Osteocyte (in vitro differentiated cells): ENCODE data around the gene PCDHA8. TPM values are rescaled to one million over a fixed set of nuclear protein-coding genes. Genes with fewer than 3 reads are reported as not detected.

ENCODE experiments used
- DNase-seq: peaks from one replicate; pipeline ENCODE4 v3.0.0; 2021; ENCODE audit warnings: mixed read lengths; ENCODE audit not compliant: unreplicated experiment; ENCODE audit errors: extremely low spot score
- H3K27ac Mint-ChIP-seq: one replicate; pipeline ENCODE4 v1.8.0; 2021; ENCODE audit warnings: mild to moderate bottlenecking, mixed read lengths; ENCODE audit not compliant: unreplicated experiment
- H3K27me3 Mint-ChIP-seq: one replicate; pipeline ENCODE4 v1.8.0; 2021; ENCODE audit warnings: mixed read lengths; ENCODE audit not compliant: unreplicated experiment
- H3K36me3 Mint-ChIP-seq: one replicate; pipeline ENCODE4 v1.8.0; 2021; ENCODE audit warnings: mixed read lengths; ENCODE audit not compliant: unreplicated experiment
- H3K4me1 Mint-ChIP-seq: one replicate; pipeline ENCODE4 v1.8.0; 2021; ENCODE audit warnings: mixed read lengths; ENCODE audit not compliant: unreplicated experiment
- H3K4me3 Mint-ChIP-seq: one replicate; pipeline ENCODE4 v1.8.0; 2021; ENCODE audit warnings: mild to moderate bottlenecking, moderate library complexity, mixed read lengths; ENCODE audit not compliant: unreplicated experiment
- H3K9me3 Mint-ChIP-seq: one replicate; pipeline ENCODE4 v1.8.0; 2021; ENCODE audit warnings: mixed read lengths; ENCODE audit not compliant: unreplicated experiment
- total RNA-seq: library from RNA; stranded (reverse); gene quantifications from 2 replicates; pipeline ENCODE4 v1.2.1, GENCODE V29; 2021
- TF ChIP-seq, protein P1 (sequence below): fragments of 200-600 bp; sonication (generic); IDR thresholded peaks from 2 replicates; pipeline ENCODE4 v1.5.0; 2021; ENCODE audit warnings: antibody characterized with exemption, mild to moderate bottlenecking, moderate library complexity

The PCDHA8 gene
- total RNA-seq, 1 donor from 2014 or later = 2.0 TPM

DNA sequence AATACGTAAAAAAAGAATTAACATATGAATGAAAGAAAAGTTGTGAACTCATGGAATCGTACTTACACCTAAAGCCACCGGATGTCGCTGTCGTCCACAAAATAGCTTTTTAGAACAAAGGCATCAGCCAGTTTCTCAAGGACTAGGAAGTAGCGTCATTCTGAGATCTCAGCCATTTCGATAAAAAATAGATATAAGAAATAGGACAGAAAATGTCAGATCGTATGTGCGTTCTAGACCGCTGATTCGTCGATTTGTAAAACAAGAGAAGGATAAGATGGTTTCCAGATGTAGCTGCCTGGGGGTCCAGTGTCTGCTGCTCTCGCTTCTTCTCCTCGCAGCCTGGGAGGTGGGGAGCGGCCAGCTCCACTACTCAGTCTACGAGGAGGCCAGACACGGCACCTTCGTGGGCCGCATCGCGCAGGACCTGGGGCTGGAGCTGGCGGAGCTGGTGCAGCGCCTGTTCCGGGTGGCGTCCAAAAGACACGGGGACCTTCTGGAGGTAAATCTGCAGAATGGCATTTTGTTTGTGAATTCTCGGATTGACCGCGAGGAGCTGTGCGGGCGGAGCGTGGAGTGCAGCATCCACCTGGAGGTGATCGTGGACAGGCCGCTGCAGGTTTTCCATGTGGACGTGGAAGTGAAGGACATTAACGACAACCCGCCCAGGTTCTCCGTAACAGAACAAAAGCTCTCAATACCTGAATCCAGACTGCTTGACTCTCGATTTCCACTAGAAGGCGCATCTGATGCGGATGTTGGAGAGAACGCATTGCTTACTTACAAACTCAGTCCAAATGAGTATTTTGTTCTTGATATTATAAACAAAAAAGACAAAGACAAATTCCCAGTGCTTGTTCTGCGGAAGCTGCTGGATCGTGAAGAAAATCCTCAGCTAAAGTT lies 15.0 kb downstream of the PCDHA8 start, which contains the start of gene PCDHA10:
PCDHA10 (plus strand) TSS at position 126 of the 903 bp plus-strand sequence; CDS start at position 278, 152 bp downstream.
- Mint-ChIP-seq H3K27ac (peak within 1 kb of the TSS; percentile 54), H3K9me3 (peaks cover 23% of the 10 kb centered on the region), H3K27me3 (no peaks in the 10 kb centered on the region), H3K36me3 (peaks cover 25% of the 10 kb centered on the region), H3K4me3 (peak within 1 kb of the TSS; percentile 65), H3K4me1 (no peaks in the 10 kb centered on the region)
- DNase-seq = no peak
- TF ChIP-seq, protein P1, sequence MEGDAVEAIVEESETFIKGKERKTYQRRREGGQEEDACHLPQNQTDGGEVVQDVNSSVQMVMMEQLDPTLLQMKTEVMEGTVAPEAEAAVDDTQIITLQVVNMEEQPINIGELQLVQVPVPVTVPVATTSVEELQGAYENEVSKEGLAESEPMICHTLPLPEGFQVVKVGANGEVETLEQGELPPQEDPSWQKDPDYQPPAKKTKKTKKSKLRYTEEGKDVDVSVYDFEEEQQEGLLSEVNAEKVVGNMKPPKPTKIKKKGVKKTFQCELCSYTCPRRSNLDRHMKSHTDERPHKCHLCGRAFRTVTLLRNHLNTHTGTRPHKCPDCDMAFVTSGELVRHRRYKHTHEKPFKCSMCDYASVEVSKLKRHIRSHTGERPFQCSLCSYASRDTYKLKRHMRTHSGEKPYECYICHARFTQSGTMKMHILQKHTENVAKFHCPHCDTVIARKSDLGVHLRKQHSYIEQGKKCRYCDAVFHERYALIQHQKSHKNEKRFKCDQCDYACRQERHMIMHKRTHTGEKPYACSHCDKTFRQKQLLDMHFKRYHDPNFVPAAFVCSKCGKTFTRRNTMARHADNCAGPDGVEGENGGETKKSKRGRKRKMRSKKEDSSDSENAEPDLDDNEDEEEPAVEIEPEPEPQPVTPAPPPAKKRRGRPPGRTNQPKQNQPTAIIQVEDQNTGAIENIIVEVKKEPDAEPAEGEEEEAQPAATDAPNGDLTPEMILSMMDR = peak; percentile 36

DNA sequence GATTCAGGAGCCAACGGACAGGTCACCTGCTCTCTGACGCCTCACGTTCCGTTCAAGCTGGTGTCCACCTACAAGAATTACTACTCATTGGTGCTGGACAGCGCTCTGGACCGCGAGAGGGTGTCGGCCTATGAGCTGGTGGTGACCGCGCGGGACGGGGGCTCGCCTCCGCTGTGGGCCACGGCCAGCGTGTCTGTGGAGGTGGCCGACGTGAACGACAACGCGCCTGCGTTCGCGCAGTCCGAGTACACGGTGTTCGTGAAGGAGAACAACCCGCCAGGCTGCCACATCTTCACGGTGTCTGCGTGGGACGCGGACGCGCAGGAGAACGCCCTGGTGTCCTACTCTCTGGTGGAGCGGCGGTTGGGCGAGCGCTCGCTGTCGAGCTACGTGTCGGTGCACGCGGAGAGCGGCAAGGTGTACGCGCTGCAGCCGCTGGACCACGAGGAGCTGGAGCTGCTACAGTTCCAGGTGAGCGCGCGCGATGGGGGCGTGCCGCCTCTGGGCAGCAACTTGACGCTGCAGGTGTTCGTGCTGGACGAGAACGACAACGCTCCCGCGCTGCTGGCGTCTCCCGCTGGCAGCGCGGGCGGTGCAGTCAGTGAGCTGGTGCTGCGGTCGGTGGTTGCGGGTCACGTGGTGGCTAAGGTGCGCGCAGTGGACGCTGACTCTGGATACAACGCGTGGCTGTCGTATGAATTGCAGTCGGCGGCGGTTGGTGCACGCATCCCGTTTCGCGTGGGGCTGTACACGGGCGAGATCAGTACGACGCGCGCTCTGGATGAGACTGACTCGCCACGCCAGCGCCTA lies 16.4 kb downstream of the PCDHA8 start:
- Mint-ChIP-seq H3K4me3 (no peak overlapping the region), H3K27ac (no peak overlapping the region), H3K36me3 (peaks cover 31% of the 10 kb centered on the region), H3K4me1 (no peaks in the 10 kb centered on the region), H3K27me3 (no peaks in the 10 kb centered on the region), H3K9me3 (peaks cover 29% of the 10 kb centered on the region)
- TF ChIP-seq, protein P1 = no peak
- peak; percentile 79 for DNase-seq

DNA sequence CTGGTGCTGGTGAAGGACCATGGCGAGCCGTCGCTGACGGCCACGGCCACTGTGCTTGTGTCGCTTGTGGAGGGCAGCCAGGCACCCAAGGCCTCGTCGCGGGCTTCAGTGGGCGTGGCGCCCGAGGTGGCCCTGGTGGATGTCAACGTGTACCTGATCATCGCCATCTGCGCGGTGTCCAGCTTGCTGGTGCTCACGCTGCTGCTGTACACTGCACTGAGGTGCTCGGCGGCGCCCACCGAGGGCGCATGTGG lies 16.9 kb downstream of the PCDHA8 start:
- Mint-ChIP-seq H3K9me3 (peaks cover 29% of the 10 kb centered on the region), H3K4me3 (no peak overlapping the region), H3K36me3 (peaks cover 31% of the 10 kb centered on the region), H3K4me1 (no peaks in the 10 kb centered on the region), H3K27me3 (no peaks in the 10 kb centered on the region), H3K27ac (no peak overlapping the region)
- DNase-seq = peak; percentile 85
- TF ChIP-seq, protein P1 = no peak

DNA sequence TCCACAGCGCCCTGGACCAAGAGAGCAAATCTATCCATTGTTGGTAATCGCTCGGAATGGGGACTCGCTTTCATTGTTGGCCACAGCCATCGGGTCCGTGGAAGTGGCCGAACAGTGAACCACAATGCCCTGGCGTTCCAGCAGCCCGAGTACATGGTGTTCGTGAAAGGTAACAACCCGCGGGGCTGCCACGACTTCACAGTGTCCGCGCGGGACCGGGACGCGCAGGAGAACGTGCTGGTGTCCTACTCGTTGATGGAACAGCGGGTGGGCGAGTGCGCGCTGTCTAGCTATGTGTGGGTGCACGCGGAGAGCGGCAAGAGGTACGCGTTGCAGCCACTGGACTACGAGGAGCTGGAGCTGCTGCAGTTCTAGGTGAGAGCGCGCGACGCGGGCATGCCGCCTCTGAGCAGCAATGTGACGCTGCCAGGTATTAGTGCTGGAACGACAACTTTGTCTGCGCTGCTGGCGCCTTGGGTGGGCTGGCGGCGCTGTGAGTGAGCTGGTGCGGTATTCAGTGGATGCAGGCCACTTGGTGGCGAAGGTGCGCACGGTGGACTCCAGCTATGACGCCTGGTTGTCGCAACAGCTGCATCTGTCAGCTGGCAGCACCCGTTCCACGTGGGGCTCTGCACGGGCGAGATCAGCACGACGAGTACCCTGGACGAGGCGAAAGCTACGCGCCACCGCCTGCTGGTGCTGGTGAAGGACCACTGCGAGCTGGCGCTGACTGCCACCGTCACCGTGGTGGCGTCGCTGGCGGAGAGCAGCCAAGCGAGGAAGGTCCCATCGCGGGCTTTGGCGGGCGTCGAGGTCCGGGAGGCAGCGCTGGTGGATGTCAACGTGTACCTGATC lies 21.7 kb downstream of the PCDHA8 start:
- no peaks in the 10 kb centered on the region for H3K27me3 Mint-ChIP-seq
- H3K4me3 Mint-ChIP-seq = no peak overlapping the region
- peaks cover 6% of the 10 kb centered on the region for H3K9me3 Mint-ChIP-seq
- no peak overlapping the region for H3K27ac Mint-ChIP-seq
- H3K4me1 Mint-ChIP-seq = no peaks in the 10 kb centered on the region
- H3K36me3 Mint-ChIP-seq = peaks cover 20% of the 10 kb centered on the region
- TF ChIP-seq, protein P1 = no peak
- DNase-seq = peak; percentile 85
